H1 (cell line): ENCODE data around the gene ZNF512.

Experiments used
- CHD7 ChIP-seq: fragments of 300-600 bp; sonication (generic); IDR thresholded peaks from 2 replicates; pipeline ENCODE4 v1.7.1; 2012; ENCODE audit warnings: low read length, moderate library complexity, mild to moderate bottlenecking, inconsistent platforms; ENCODE audit not compliant: insufficient replicate concordance
- CTCF ChIP-seq, 3 experiments: IDR thresholded peaks; 1 replicate in 2 of 3; 2 replicates in 1 of 3; pipeline versions ENCODE4 v1.5.1 to v1.6.1; 2011; ENCODE audit warnings: low read length in 3 of 3, mild to moderate bottlenecking in 3 of 3, inconsistent platforms in 2 of 3, low read depth in 1 of 3, moderate library complexity in 1 of 3; ENCODE audit not compliant: insufficient read depth in 1 of 3; ENCODE audit errors: control extremely low read depth in 1 of 3
- EP300 ChIP-seq, 2 experiments: IDR thresholded peaks; 1 replicate in 1 of 2; 2 replicates in 1 of 2; pipeline ENCODE4 v1.6.1; 2011 to 2012; ENCODE audit warnings: low read depth in 2 of 2, low read length in 2 of 2, mild to moderate bottlenecking in 2 of 2, borderline replicate concordance in 1 of 2, inconsistent platforms in 1 of 2, moderate library complexity in 1 of 2
- HDAC2 ChIP-seq, 2 experiments: fragments of 300-600 bp in 1 of 2; sonication (generic) in 1 of 2; IDR thresholded peaks; 2 replicates each; pipeline ENCODE4 v1.6.1; 2011 to 2012; ENCODE audit warnings: low read depth in 2 of 2, low read length in 2 of 2, mild to moderate bottlenecking in 2 of 2, moderate library complexity in 2 of 2, borderline replicate concordance in 1 of 2, inconsistent platforms in 1 of 2
- MAX ChIP-seq: IDR thresholded peaks from 2 replicates; pipeline ENCODE4 v1.6.1; 2012; ENCODE audit warnings: inconsistent platforms
- PHF8 ChIP-seq: fragments of 200-600 bp; sonication (generic); conservative IDR thresholded peaks from 2 replicates; pipeline ENCODE4 v1.7.1; 2012; ENCODE audit warnings: low read depth, mild to moderate bottlenecking, inconsistent platforms, low read length, moderate library complexity
- POLR2A ChIP-seq, 2 experiments: IDR thresholded peaks; 1 replicate in 1 of 2; 2 replicates in 1 of 2; pipeline ENCODE4 v1.6.1; 2011; ENCODE audit warnings: low read depth in 2 of 2, low read length in 2 of 2, mild to moderate bottlenecking in 2 of 2; ENCODE audit errors: control extremely low read depth in 1 of 2
- SRF ChIP-seq: IDR thresholded peaks from 2 replicates; pipeline ENCODE4 v1.6.1; 2011; ENCODE audit warnings: mild to moderate bottlenecking, low read depth, low read length, moderate library complexity
- SUZ12 ChIP-seq: fragments of 200-600 bp; sonication (generic); IDR thresholded peaks from 2 replicates; pipeline ENCODE4 v1.6.1; 2012; ENCODE audit warnings: mild to moderate bottlenecking, inconsistent platforms, low read length, moderate library complexity, mixed read lengths
- TAF1 ChIP-seq: IDR thresholded peaks from 2 replicates; pipeline ENCODE4 v1.6.1; 2011; ENCODE audit warnings: mild to moderate bottlenecking, low read depth, low read length

GRCh38 chr2:27581417-27582128 is 1.3 kb upstream of the ZNF512 start:
- TF ChIP-seq TAF1 (no peak), CTCF (IDR thresholded peaks at IDR 0.05; ENCODE audit: control extremely low read depth in 1 of 3, insufficient read depth in 1 of 3, low read depth in 1 of 3, low read length in 3 of 3) (no peak), POLR2A (IDR thresholded peaks at IDR 0.05; ENCODE audit: control extremely low read depth in 1 of 2, low read depth in 2 of 2, low read length in 2 of 2) (no peak), SUZ12 (no peak), EP300 (IDR thresholded peaks at IDR 0.05; ENCODE audit: borderline replicate concordance in 1 of 2, low read depth in 2 of 2, low read length in 2 of 2) (no peak), PHF8 (no peak), SRF (no peak), MAX (no peak), HDAC2 (IDR thresholded peaks at IDR 0.05; ENCODE audit: borderline replicate concordance in 1 of 2, low read depth in 2 of 2, low read length in 2 of 2) (no peak), CHD7 (no peak)
